H1 (cell line): ENCODE results near the gene CEP350. TPM values are rescaled to one million over a fixed set of nuclear protein-coding genes. Genes with fewer than 3 reads are reported as not detected.

Source experiments
- CTCF ChIA-PET: fragments of 300-600 bp; sonication (Branson Sonifier 250); formaldehyde crosslinking; loops from one replicate; lab custom pipeline; 2021; ENCODE audit not compliant: partially characterized antibody; lab: Charles Lee
- POLR2A ChIA-PET: fragments of 300-600 bp; sonication (Branson Sonifier 250); formaldehyde crosslinking; loops from one replicate; lab custom pipeline; 2021; ENCODE audit warnings: inconsistent platforms; ENCODE audit not compliant: partially characterized antibody; lab: Charles Lee
- DNase-seq, 2 experiments: peaks; one replicate each; pipeline versions ENCODE4 v3.0.0 to v3.0.0-alpha.2; 2010 to 2022; ENCODE audit warnings: low spot score in 2 of 2, low read depth in 1 of 2, mixed read lengths in 1 of 2
- FAIRE-seq: peaks from 2 replicates; lab custom pipeline; 2011; peaks lifted over from hg19 to GRCh38; lab: Jason Lieb, UNC
- H2AFZ ChIP-seq: 2 replicates; pipeline ENCODE4 v1.8.1; 2012; ENCODE audit warnings: low read length, inconsistent platforms
- H2AK5ac ChIP-seq: 2 replicates; pipeline ENCODE4 v1.6.1; 2013; ENCODE audit warnings: low read depth, low read length
- H2BK120ac ChIP-seq: replicated peaks from 2 replicates; pipeline ENCODE3; 2013; ENCODE audit warnings: low read depth, low read length, inconsistent platforms
- H2BK12ac ChIP-seq: 2 replicates; pipeline ENCODE4 v1.6.1; 2013; ENCODE audit warnings: low read depth, low read length
- H2BK15ac ChIP-seq: 2 replicates; pipeline ENCODE4 v1.6.1; 2013; ENCODE audit warnings: low read length
- H2BK20ac ChIP-seq: 2 replicates; pipeline ENCODE4 v1.6.1; 2013; ENCODE audit warnings: low read length
- H2BK5ac ChIP-seq: 2 replicates; pipeline ENCODE4 v1.6.1; 2013; ENCODE audit warnings: low read depth, low read length
- H3K14ac ChIP-seq: 2 replicates; pipeline ENCODE4 v1.6.1; 2013; ENCODE audit warnings: inconsistent platforms; ENCODE audit not compliant: insufficient read length
- H3K18ac ChIP-seq: 2 replicates; pipeline ENCODE4 v1.6.1; 2013; ENCODE audit warnings: low read length; ENCODE audit errors: extremely low read depth
- H3K23ac ChIP-seq: 2 replicates; pipeline ENCODE4 v1.6.1; 2013; ENCODE audit warnings: inconsistent platforms; ENCODE audit not compliant: insufficient read length
- H3K23me2 ChIP-seq: 2 replicates; pipeline ENCODE4 v1.6.1; 2013; ENCODE audit warnings: low read depth, low read length
- H3K27ac ChIP-seq: 2 replicates; pipeline ENCODE4 v1.6.1; 2011; ENCODE audit warnings: low read depth, low read length, inconsistent platforms
- H3K27me3 ChIP-seq, 4 experiments: replicated peaks in 1 of 4; 1 replicate in 1 of 4; 2 replicates in 3 of 4; pipeline versions ENCODE4 v1.6.1 to v1.8.1; 2011 to 2013; ENCODE audit warnings: low read length in 3 of 4, mild to moderate bottlenecking in 3 of 4, inconsistent platforms in 2 of 4, mixed read lengths in 2 of 4, moderate library complexity in 1 of 4; ENCODE audit not compliant: control insufficient read depth in 3 of 4, insufficient read depth in 3 of 4; ENCODE audit errors: extremely low read depth in 1 of 4
- H3K36me3 ChIP-seq, 4 experiments: 2 replicates each; pipeline versions ENCODE4 v1.6.1 to v1.8.1; 2011 to 2013; ENCODE audit warnings: mild to moderate bottlenecking in 4 of 4, low read length in 3 of 4, moderate library complexity in 2 of 4, control low read depth in 1 of 4, inconsistent platforms in 1 of 4; ENCODE audit not compliant: insufficient read depth in 4 of 4, control insufficient read depth in 2 of 4
- H3K4ac ChIP-seq: replicated peaks from 2 replicates; pipeline ENCODE3; 2013; ENCODE audit warnings: low read length, low read depth, mixed read lengths, inconsistent platforms; ENCODE audit not compliant: insufficient read length
- H3K4me1 ChIP-seq, 4 experiments: replicated peaks in 1 of 4; 1 replicate in 1 of 4; 2 replicates in 3 of 4; pipeline versions ENCODE4 v1.6.1 to v1.8.1; 2011 to 2013; ENCODE audit warnings: low read length in 3 of 4, inconsistent platforms in 2 of 4, mixed read lengths in 1 of 4; ENCODE audit not compliant: insufficient read depth in 4 of 4, control insufficient read depth in 3 of 4
- H3K4me2 ChIP-seq, 2 experiments: 2 replicates each; pipeline versions ENCODE4 v1.6.1 to v1.8.1; 2011 to 2013; ENCODE audit warnings: low read depth in 2 of 2, low read length in 2 of 2, control low read depth in 1 of 2, inconsistent platforms in 1 of 2, mild to moderate bottlenecking in 1 of 2; ENCODE audit not compliant: insufficient read depth in 1 of 2
- H3K4me3 ChIP-seq, 4 experiments: fragments of 200-600, 300-600 bp in 1 of 4; sonication (generic), shearing (Covaris generic), sonication (Bioruptor Twin) in 1 of 4; 2 replicates each; pipeline versions ENCODE4 v1.5.1 to v1.8.1; 2011 to 2016; ENCODE audit warnings: low read length in 4 of 4, low read depth in 3 of 4, control low read depth in 2 of 4, inconsistent platforms in 2 of 4, mild to moderate bottlenecking in 2 of 4, mixed read lengths in 1 of 4, moderate library complexity in 1 of 4; ENCODE audit not compliant: insufficient read depth in 2 of 4; ENCODE audit errors: extremely low read depth in 1 of 4
- H3K56ac ChIP-seq: replicated peaks from 2 replicates; pipeline ENCODE3; 2013; ENCODE audit warnings: low read depth, mild to moderate bottlenecking, mixed read lengths, low read length, inconsistent platforms; ENCODE audit not compliant: insufficient read length
- H3K79me1 ChIP-seq: 2 replicates; pipeline ENCODE4 v1.6.1; 2013; ENCODE audit warnings: low read depth, low read length, control low read depth
- H3K79me2 ChIP-seq, 2 experiments: 2 replicates each; pipeline versions ENCODE4 v1.6.1 to v1.8.1; 2012 to 2013; ENCODE audit warnings: low read length in 2 of 2, mild to moderate bottlenecking in 2 of 2, inconsistent platforms in 1 of 2; ENCODE audit not compliant: insufficient read depth in 2 of 2, control insufficient read depth in 1 of 2
- H3K9ac ChIP-seq, 4 experiments: replicated peaks in 1 of 4; 1 replicate in 1 of 4; 2 replicates in 3 of 4; pipeline versions ENCODE4 v1.6.1 to v1.8.1; 2011 to 2013; ENCODE audit warnings: low read depth in 3 of 4, low read length in 3 of 4, control low read depth in 2 of 4, mild to moderate bottlenecking in 2 of 4, moderate library complexity in 2 of 4, inconsistent platforms in 1 of 4; ENCODE audit errors: extremely low read depth in 1 of 4
- H3K9me3 ChIP-seq, 2 experiments: 2 replicates each; pipeline versions ENCODE4 v1.6.1 to v1.8.1; 2012 to 2013; ENCODE audit warnings: mild to moderate bottlenecking in 2 of 2, moderate library complexity in 2 of 2, control low read depth in 1 of 2, inconsistent platforms in 1 of 2, low read depth in 1 of 2, low read length in 1 of 2, mixed read lengths in 1 of 2; ENCODE audit not compliant: insufficient read depth in 2 of 2
- H4K20me1 ChIP-seq, 2 experiments: replicated peaks in 1 of 2; 2 replicates each; pipeline versions ENCODE3 to v1.8.1; 2011 to 2013; ENCODE audit warnings: inconsistent platforms in 2 of 2, low read length in 2 of 2, mild to moderate bottlenecking in 1 of 2; ENCODE audit not compliant: insufficient read depth in 2 of 2, control insufficient read depth in 1 of 2
- H4K5ac ChIP-seq: 2 replicates; pipeline ENCODE4 v1.6.1; 2013; ENCODE audit warnings: low read length, low read depth, mixed read lengths, inconsistent platforms; ENCODE audit not compliant: insufficient read length
- H4K8ac ChIP-seq: 2 replicates; pipeline ENCODE4 v1.8.0; 2013; ENCODE audit warnings: mild to moderate bottlenecking, moderate library complexity, low read length, inconsistent platforms; ENCODE audit not compliant: insufficient read depth; ENCODE audit errors: extremely low read depth
- H4K91ac ChIP-seq: replicated peaks from 2 replicates; pipeline ENCODE3; 2013; ENCODE audit warnings: low read length, mixed read lengths, inconsistent platforms; ENCODE audit not compliant: insufficient read length
- CBX8 ChIP-seq: fragments of 300-800, 300-1000 bp; sonication (generic); IDR thresholded peaks from 2 replicates; pipeline ENCODE4 v1.7.1; 2016; ENCODE audit warnings: low read depth, low read length, borderline replicate concordance
- KDM5A ChIP-seq: fragments of 200-600 bp; IDR thresholded peaks from 2 replicates; pipeline ENCODE4 v1.7.1; 2012; ENCODE audit warnings: mild to moderate bottlenecking, low read length, inconsistent platforms, mixed read lengths
- MAFK ChIP-seq: IDR thresholded peaks from 2 replicates; pipeline ENCODE4 v1.6.1; 2012; ENCODE audit warnings: low read depth, mild to moderate bottlenecking, improper control_type of control experiment, low read length
- TBP ChIP-seq: IDR thresholded peaks from 2 replicates; pipeline ENCODE4 v1.6.1; 2011; ENCODE audit warnings: low read depth, low read length, improper control_type of control experiment
- WGBS, 2 experiments: shearing (Covaris generic) in 1 of 2; methylation state at CpG; one replicate each; pipeline versions ENCODE4 v1.1.6 to v1.1.7; 2013 to 2015; ENCODE audit warnings: low lambda C conversion rate in 2 of 2, mixed read lengths in 2 of 2, inconsistent platforms in 1 of 2, low coverage in 1 of 2, missing lambda C conversion rate in 1 of 2; ENCODE audit not compliant: insufficient replicate concordance in 2 of 2, insufficient coverage in 1 of 2, insufficient read length in 1 of 2; ENCODE audit errors: extremely low coverage in 1 of 2, missing lambda C conversion rate in 1 of 2; 5-methylcytosine and 5-hydroxymethylcytosine counted together
- polyA plus RNA-seq, 7 experiments: library from polyadenylated mRNA; depleted of rRNA in 3 of 7; stranded (reverse) in 5 of 7; unstranded in 2 of 7; fragments of >200 nt in 5 of 7; fragments of 200-250 nt in 2 of 7; gene quantifications; 1 replicate in 5 of 7; 2 replicates in 1 of 7; 4 replicates in 1 of 7; pipeline versions ENCODE4 v1.2.1 to v1.2.3, GENCODE V29; 2011 to 2013; ENCODE audit warnings: missing spikeins in 2 of 7, mixed read lengths in 2 of 7
- total RNA-seq: library from RNA; stranded (reverse); fragmentation: NEBNext Ultra II Directional; extraction: Animal tissue kit (Norgen Biotek cat#: 25700); gene quantifications from 2 replicates; pipeline ENCODE4 v1.2.1, GENCODE V29; 2021

CEP350 gene
- total and polyA plus RNA-seq, 2 of the 8 experiments (the other 6 are each of a cell fraction or from before 2014, with no cell fraction given): 5.6 to 39.4 TPM

- no peak overlapping the region for H3K18ac ChIP-seq
- no peak overlapping the region for H3K23ac ChIP-seq
- no peak overlapping the region for H3K4ac ChIP-seq
- no peak overlapping the region for H2BK5ac ChIP-seq
- no peaks in the 10 kb centered on the region for H3K23me2 ChIP-seq
- no peak overlapping the region for H3K56ac ChIP-seq
- H3K4me3 ChIP-seq: no peak overlapping the region
- 91% methylated on average over 2 of the region's 2 CpGs; no CpG with 5 or more reads in 1 of the 2 experiments for WGBS, 2 experiments
- H3K4me2 ChIP-seq: no peak overlapping the region
- DNase-seq: no peak
- H4K91ac ChIP-seq: no peak overlapping the region
- FAIRE-seq: no peak
- H3K79me2 ChIP-seq: no peaks in the 10 kb centered on the region
- no peak overlapping the region for H3K14ac ChIP-seq
- no peak overlapping the region for H2BK15ac ChIP-seq
- no peaks in the 10 kb centered on the region for H3K79me1 ChIP-seq
- H2BK12ac ChIP-seq: no peak overlapping the region
- CTCF ChIA-PET: interaction anchor here (0.6 kb wide), 1 partner anchor 63 kb away, joined by 3 read pairs; no protein-coding TSS in a partner anchor
- no peak overlapping the region for H2AFZ ChIP-seq
- no peak for TF ChIP-seq TBP
- 0 out of 2 replicates have a peak, but pooled peaks have one; percentile 3 for TF ChIP-seq MAFK
- no peak for TF ChIP-seq CBX8
- no peak for TF ChIP-seq KDM5A
- POLR2A ChIA-PET: no interaction called here
- no peaks in the 10 kb centered on the region for H3K4me1 ChIP-seq
- H3K36me3 ChIP-seq: peaks cover 0 to 28% (median 6%) of the 10 kb centered on the region in 4 experiments; a peak in 3 of 8 replicates
- no peak overlapping the region for H2AK5ac ChIP-seq
- H4K5ac ChIP-seq: no peak overlapping the region
- H3K27ac ChIP-seq: no peak overlapping the region
- no peaks in the 10 kb centered on the region for H3K9me3 ChIP-seq
- no peak overlapping the region for H2BK20ac ChIP-seq
- H3K9ac ChIP-seq: no peak overlapping the region
- H2BK120ac ChIP-seq: no peak overlapping the region
- no peaks in the 10 kb centered on the region for H3K27me3 ChIP-seq
- no peaks in the 10 kb centered on the region for H4K20me1 ChIP-seq
- no peak overlapping the region for H4K8ac ChIP-seq
Observed at GRCh38 chr1:180027949-180028445, 73.4 kb downstream of the CEP350 start.
